SU-DHL-6 (cell line): ENCODE measurements around the gene KRTAP22-1.

ENCODE experiments used
- H2AFZ ChIP-seq: fragments of 200-600 bp; sonication (generic); 2 replicates; pipeline ENCODE4 v1.6.1; 2014; ENCODE audit warnings: low read depth, mild to moderate bottlenecking, moderate library complexity, mixed read lengths, antibody characterized with exemption, low read length; ENCODE audit not compliant: severe bottlenecking
- H3F3A ChIP-seq: fragments of 200-600 bp; shearing (Covaris generic); 2 replicates; pipeline ENCODE4 v1.6.0; 2016; ENCODE audit warnings: antibody characterized with exemption, mild to moderate bottlenecking; ENCODE audit not compliant: insufficient read depth
- H3K27ac ChIP-seq: fragments of 200-600 bp; sonication (generic); 2 replicates; pipeline ENCODE4 v1.5.1; 2016; ENCODE audit warnings: low read depth, mild to moderate bottlenecking, low read length, moderate library complexity, mixed read lengths
- H3K27me3 ChIP-seq: fragments of 200-600 bp; sonication (generic), shearing (Covaris generic); 2 replicates; pipeline ENCODE4 v1.6.0; 2014; ENCODE audit warnings: mild to moderate bottlenecking, low read length
- H3K36me3 ChIP-seq: fragments of 200-600 bp; sonication (generic); 2 replicates; pipeline ENCODE4 v1.6.1; 2014; ENCODE audit warnings: mild to moderate bottlenecking, low read length, mixed read lengths
- H3K4me2 ChIP-seq: fragments of 300-600, 200-600 bp; shearing (Covaris generic), sonication (generic); 2 replicates; pipeline ENCODE4 v1.6.0; 2014; ENCODE audit warnings: low read length, low read depth, mild to moderate bottlenecking; ENCODE audit not compliant: poor library complexity, severe bottlenecking
- H3K4me3 ChIP-seq: fragments of 200-600 bp; sonication (generic); 2 replicates; pipeline ENCODE4 v1.5.1; 2014; ENCODE audit warnings: antibody characterized with exemption, low read length, mild to moderate bottlenecking, mixed read lengths; ENCODE audit not compliant: insufficient read depth, poor library complexity, severe bottlenecking
- H3K79me2 ChIP-seq: fragments of 200-600 bp; sonication (generic); 2 replicates; pipeline ENCODE4 v1.6.1; 2014; ENCODE audit warnings: mild to moderate bottlenecking, low read length, moderate library complexity; ENCODE audit not compliant: insufficient read depth
- H3K9ac ChIP-seq: fragments of 200-600 bp; sonication (generic); 2 replicates; pipeline ENCODE4 v1.7.0; 2014; ENCODE audit warnings: mild to moderate bottlenecking, low read length
- H3K9me2 ChIP-seq: fragments of 200-600 bp; sonication (generic); replicated peaks from 2 replicates; pipeline ENCODE4 v1.6.1; 2014; ENCODE audit warnings: low read length; ENCODE audit not compliant: insufficient read depth
- H3K9me3 ChIP-seq: fragments of 200-600 bp; sonication (generic); 2 replicates; pipeline ENCODE4 v1.6.1; 2014; ENCODE audit warnings: low read length, mixed read lengths; ENCODE audit not compliant: insufficient read depth
- H4K20me1 ChIP-seq: fragments of 200-600 bp; sonication (generic); 2 replicates; pipeline ENCODE4 v1.6.1; 2014; ENCODE audit warnings: low read depth, mild to moderate bottlenecking, antibody characterized with exemption, low read length, moderate library complexity, mixed read lengths
- CTCF ChIP-seq: fragments of 200-600 bp; sonication (generic); IDR thresholded peaks from one replicate; pipeline ENCODE4 v1.5.1; 2017; ENCODE audit warnings: antibody characterized with exemption, mild to moderate bottlenecking, low read length, moderate library complexity; ENCODE audit not compliant: insufficient read depth, poor library complexity, severe bottlenecking
- EZH2phosphoT487 ChIP-seq: fragments of 200-600 bp; sonication (generic), shearing (Covaris generic); conservative IDR thresholded peaks from 2 replicates; pipeline ENCODE4 v1.6.1; 2018; ENCODE audit warnings: mild to moderate bottlenecking, antibody characterized with exemption, low read length, moderate library complexity, mixed read lengths

The KRTAP22-1 gene

GRCh38 chr21:30563630-30564029 lies 37.3 kb upstream of the KRTAP22-1 start:
- Histone ChIP-seq H3K79me2 (no peaks in the 10 kb centered on the region), H3K9me2 (no peaks in the 10 kb centered on the region)
- TF ChIP-seq CTCF (no peak), EZH2phosphoT487 (no peak)

GRCh38 chr21:30567617-30568016 lies 33.3 kb upstream of the KRTAP22-1 start:
- no peak overlapping the region for H3K27ac ChIP-seq
- no peaks in the 10 kb centered on the region for H3K9me2 ChIP-seq
- no peak overlapping the region for H2AFZ ChIP-seq
- H4K20me1 ChIP-seq, result no peaks in the 10 kb centered on the region
- H3K36me3 ChIP-seq, result no peaks in the 10 kb centered on the region
- H3K9ac ChIP-seq, result no peak overlapping the region
- H3K79me2 ChIP-seq, result no peaks in the 10 kb centered on the region
- H3K4me2 ChIP-seq, result no peak overlapping the region
- no peaks in the 10 kb centered on the region for H3K27me3 ChIP-seq
- TF ChIP-seq CTCF (no peak), EZH2phosphoT487 (no peak)
- no peaks in the 10 kb centered on the region for H3K9me3 ChIP-seq
- no peak overlapping the region for H3K4me3 ChIP-seq
- no peaks in the 10 kb centered on the region for H3F3A ChIP-seq

More at GRCh38 chr21:30563630-30564029, 37.3 kb upstream of the KRTAP22-1 start:
- Histone ChIP-seq H3K4me3 (no peak overlapping the region), H3K4me2 (no peak overlapping the region), H3K36me3 (no peaks in the 10 kb centered on the region), H3K27ac (no peak overlapping the region), H3K27me3 (no peaks in the 10 kb centered on the region), H4K20me1 (no peaks in the 10 kb centered on the region), H3F3A (no peaks in the 10 kb centered on the region), H2AFZ (no peak overlapping the region), H3K9ac (no peak overlapping the region), H3K9me3 (no peaks in the 10 kb centered on the region)

DNA sequence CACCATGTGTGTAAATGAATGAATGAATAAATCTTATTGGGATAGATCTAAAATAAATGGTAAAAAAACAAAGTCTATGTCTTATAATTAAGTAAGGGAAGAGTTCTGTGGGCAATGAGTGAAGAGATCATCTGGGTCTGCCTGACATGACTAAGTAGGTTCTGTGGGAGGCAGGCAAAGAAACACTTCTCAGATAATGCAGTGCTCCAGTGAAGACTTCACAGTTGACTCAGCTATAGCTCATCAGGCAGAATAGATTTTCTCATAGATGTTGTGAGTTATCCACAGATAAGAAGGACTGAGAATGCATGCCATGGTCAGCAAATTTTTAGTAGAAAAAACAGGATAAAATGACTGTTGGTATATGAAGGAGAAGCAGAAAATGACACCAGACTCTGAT lies 23.1 kb upstream of the KRTAP22-1 start:
- TF ChIP-seq CTCF, result no peak
- TF ChIP-seq EZH2phosphoT487, result no peak
- H3K9me2 ChIP-seq, result no peaks in the 10 kb centered on the region
- H3K27ac ChIP-seq, result no peak overlapping the region

GRCh38 chr21:30579346-30579745 lies 21.5 kb upstream of the KRTAP22-1 start:
- Histone ChIP-seq H3K9me3 (no peaks in the 10 kb centered on the region), H3K36me3 (no peaks in the 10 kb centered on the region), H3K79me2 (no peaks in the 10 kb centered on the region), H3K27ac (no peak overlapping the region), H3K9me2 (no peaks in the 10 kb centered on the region), H4K20me1 (no peaks in the 10 kb centered on the region), H3K4me2 (no peak overlapping the region), H2AFZ (no peak overlapping the region), H3K4me3 (no peak overlapping the region), H3K27me3 (no peaks in the 10 kb centered on the region), H3K9ac (no peak overlapping the region), H3F3A (no peaks in the 10 kb centered on the region)
- TF ChIP-seq CTCF, result no peak
- TF ChIP-seq EZH2phosphoT487, result no peak

More for the DNA sequence above, 23.1 kb upstream of the KRTAP22-1 start:
- H4K20me1 ChIP-seq, result no peaks in the 10 kb centered on the region
- H3K4me2 ChIP-seq, result no peak overlapping the region
- no peaks in the 10 kb centered on the region for H3K36me3 ChIP-seq
- H3F3A ChIP-seq, result no peaks in the 10 kb centered on the region
- H3K79me2 ChIP-seq, result no peaks in the 10 kb centered on the region
- no peak overlapping the region for H3K9ac ChIP-seq
- no peaks in the 10 kb centered on the region for H3K27me3 ChIP-seq
- H3K9me3 ChIP-seq, result no peaks in the 10 kb centered on the region
- no peak overlapping the region for H3K4me3 ChIP-seq
- H2AFZ ChIP-seq, result no peak overlapping the region
